Hematopoietic multipotent progenitor cell (in vitro differentiated cells): Measurements from ENCODE around the gene CMTM4. TPM values are rescaled to one million over a fixed set of nuclear protein-coding genes. Genes with fewer than 3 reads are reported as not detected.
"Not testable (repeated sequence)": the region's sequence is repeated elsewhere in the genome, so short reads cannot be mapped to it uniquely, and the experiment has no call there.

Experiments used
- DNase-seq, 3 donors: peaks; one replicate each; pipeline ENCODE4 v3.0.0-alpha.2; 2011 to 2015; ENCODE audit warnings: low read depth in 2 of 3, low spot score in 2 of 3
- total RNA-seq: library from RNA; depleted of rRNA; stranded (reverse); fragments of >200 nt; gene quantifications from one replicate; pipeline ENCODE4 v1.2.3, GENCODE V29; 2012

The CMTM4 gene
- total RNA-seq, 1 donor = 8.9 TPM

DNA sequence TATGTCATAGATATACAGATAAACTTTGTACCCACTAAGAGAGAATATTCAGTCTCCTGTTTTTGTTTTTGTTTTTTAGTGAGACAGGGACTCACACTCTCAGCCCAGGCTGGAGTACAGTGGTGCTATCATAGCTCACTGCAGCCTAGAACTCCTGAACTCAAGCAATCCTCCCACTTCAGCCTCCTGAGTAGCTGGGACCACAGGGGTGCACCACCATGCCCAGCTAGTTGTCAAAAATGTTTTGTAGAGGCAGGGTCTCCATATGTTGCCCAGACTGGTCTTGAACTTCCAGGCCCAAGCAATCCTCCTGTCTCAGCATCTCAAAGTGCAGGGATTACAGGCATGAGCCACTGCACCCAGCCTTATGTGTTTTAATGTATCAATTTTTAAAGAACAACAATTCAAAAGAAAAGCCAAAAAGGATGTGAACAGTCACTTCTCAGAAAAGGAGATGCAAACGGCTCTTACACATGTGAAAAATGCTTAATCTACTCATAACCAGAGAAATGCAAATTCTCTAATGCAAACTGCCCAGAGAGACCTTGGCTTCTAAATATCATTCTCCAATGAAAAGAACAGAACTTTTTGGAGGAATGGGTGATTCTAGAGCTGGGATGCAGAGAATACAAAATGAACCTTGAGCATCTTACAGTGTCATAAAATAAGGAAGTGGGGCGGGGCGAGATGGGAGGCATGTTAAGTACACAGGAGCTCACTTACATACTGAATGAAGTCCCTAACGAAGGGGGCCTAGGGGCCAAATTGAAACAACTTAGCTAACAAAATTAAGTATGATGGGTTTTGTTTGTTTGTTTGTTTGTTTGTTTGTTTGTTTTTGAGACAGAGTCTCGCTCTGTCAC is 99.3 kb downstream of the CMTM4 start:
- DNase-seq = no peak

- DNase-seq = not testable (repeated sequence)
Observed at GRCh38 chr16:66596559-66596958, 100.0 kb downstream of the CMTM4 start.

DNA sequence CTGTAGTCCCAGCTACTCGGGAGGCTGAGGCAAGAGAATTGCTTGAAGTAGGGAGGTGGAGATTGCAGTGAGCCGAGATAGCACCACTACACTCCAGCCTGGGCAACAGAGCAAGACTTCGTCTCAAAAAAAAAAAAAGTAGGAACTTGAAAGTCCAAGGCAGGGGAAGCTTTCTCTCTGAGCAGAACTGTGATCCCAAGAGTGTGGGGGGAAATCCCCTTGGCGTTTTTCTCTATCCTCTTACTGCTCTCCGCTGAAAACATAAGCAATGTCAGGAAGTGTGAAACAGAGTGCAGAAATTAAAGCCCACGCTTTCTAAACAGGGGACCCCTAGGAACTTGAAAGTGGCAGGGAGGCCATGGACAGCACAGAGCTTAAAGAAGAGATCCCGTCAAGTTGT is 101.8 kb downstream of the CMTM4 start:
- DNase-seq = no peak

- no peak for DNase-seq
Observed at GRCh38 chr16:66592814-66593213, 103.7 kb downstream of the CMTM4 start.

DNA sequence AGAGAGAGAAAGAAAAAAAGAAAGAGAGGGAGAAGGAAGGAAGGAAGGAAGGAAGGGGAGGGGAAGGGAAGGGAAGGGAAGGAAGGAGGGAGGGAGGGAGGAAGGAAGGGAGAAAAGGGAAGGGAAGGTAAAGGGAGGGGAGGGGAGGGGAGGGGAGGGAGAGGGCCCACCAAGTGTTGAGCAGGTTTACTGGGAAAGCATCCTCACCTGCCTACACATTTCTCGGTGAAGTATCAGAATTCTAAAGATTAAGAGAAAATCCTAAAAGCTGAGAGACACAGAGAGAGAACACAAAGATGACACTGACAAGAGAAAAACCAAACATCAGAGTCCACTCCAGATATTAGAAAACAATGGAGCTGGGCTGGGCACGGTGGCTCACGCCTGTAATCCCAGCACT is 104.3 kb downstream of the CMTM4 start:
- no peak for DNase-seq

GRCh38 chr16:66591018-66591417 is 105.5 kb downstream of the CMTM4 start:
- DNase-seq = no peak

DNA sequence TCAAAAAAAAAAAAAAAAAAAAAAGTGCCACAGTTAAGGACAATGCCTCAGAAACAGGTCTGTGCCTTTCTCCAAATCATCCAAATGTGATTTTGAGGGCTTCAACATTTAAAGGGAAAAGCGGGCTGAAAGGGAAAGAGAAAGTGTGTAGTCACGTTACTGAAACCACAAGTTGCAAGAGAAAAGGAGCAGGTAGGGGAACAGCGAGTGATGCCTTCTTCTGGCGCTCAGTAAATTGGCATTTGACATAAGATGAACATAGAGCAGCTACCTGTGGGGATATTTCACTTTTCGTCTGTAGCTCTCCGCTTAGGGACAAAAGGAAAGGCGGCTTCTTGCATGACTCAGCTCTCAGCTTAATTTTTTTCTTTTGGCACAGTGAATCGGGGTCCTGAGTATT is 106.2 kb downstream of the CMTM4 start:
- peak in 2 of 3 donors; percentile 57 to 68 for DNase-seq

DNA sequence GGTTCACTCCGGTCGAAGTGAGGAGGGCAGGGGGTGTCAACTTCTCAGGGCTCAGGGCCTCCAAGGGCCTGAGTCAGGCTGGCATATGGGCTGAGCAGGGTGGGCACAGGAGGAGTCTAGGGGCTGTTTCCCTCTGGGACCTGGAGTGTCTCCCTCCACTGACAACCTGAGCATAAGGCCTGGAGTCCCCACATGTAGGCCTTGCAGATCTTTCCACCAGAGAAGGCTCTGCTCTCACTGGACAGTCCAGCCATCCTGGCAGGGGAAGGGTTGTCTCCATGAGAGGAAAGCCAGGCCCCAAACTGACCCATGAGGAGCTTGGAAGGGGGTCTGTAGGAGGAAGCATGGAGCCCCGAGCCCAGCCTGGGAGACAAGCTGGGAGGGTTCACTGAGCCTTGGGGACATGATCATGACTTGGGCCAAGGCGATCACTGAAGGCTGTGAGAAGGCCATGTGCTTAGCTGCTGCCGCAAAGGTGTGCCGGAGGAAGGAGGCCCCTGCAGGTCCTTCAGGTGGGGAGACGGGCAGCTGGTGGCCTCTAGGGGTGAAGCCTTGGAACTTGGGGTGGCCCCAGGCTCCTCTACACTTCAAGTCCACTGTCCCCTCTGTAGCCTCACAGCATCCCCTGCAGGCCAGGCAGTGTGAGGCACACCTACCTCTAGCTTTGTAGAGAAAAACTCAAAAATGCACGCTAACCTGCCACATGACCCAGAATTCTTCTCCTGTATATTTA is 107.4 kb downstream of the CMTM4 start:
- peak in 2 of 3 donors; percentile 89 to 91 for DNase-seq

DNA sequence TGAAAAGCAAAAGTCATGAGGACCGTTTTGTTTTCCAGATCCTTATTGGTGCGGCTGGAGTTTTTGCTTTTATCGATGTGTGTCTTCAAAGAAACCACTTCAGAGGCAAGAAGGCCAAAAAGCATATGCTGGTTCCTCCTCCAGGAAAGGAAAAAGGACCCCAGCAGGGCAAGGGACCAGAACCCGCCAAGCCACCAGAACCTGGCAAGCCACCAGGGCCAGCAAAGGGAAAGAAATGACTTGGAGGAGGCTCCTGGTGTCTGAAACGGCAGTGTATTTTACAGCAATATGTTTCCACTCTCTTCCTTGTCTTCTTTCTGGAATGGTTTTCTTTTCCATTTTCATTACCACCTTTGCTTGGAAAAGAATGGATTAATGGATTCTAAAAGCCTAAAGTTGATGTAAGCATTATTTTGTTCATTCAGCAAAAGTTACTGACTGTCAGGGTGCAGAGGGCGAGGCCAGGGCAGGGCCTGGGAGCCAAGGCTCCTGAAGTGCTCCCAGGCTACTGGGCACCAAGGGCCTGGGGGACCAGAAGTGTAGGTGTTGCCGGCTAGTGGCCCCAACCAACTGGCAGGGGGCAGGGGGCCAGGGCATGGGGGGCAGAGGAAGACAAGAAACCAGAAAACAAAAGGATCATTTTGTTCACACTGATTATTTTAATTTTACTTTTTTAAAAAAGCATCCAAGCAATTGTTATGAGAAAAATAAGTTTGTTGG is 108.5 kb downstream of the CMTM4 start:
- DNase-seq = no peak

DNA sequence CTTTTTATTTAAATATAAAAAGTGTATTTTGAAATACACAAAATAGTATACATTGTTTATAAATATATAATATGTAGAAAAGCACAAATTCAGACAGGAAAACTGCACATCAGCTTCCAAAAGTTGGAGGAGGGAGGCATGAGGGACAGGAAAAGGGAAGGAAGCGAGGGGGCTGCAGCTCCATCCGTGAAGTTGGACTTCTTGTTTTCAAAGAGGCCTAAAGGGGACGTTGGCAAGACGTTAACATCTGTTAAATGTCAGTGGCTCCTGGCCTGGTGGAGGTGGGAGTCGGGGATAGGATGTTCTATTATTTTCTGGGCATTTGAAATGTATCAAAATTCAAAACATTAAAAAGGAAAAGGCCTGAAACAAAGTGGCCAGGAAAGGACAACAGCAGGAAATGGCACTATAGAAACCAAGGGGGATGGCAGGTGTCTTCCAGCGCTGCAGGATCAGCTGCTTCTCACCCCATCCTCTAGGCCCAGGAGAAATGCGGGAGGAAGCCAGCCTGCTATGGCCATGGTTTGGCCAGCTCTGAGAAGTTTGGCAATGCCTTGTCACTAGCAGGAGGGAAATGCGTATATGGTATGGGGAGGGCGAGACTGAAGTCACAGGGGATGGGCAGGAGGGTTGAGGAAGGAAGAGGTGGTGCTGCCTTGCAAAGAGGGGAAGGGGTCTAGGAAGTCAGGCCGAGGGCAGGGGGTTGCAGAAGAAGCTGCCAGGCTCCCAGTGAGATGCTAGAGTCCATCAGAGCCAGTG is 110.9 kb downstream of the CMTM4 start:
- DNase-seq = peak in 1 of 3 donors; percentile 48

DNA sequence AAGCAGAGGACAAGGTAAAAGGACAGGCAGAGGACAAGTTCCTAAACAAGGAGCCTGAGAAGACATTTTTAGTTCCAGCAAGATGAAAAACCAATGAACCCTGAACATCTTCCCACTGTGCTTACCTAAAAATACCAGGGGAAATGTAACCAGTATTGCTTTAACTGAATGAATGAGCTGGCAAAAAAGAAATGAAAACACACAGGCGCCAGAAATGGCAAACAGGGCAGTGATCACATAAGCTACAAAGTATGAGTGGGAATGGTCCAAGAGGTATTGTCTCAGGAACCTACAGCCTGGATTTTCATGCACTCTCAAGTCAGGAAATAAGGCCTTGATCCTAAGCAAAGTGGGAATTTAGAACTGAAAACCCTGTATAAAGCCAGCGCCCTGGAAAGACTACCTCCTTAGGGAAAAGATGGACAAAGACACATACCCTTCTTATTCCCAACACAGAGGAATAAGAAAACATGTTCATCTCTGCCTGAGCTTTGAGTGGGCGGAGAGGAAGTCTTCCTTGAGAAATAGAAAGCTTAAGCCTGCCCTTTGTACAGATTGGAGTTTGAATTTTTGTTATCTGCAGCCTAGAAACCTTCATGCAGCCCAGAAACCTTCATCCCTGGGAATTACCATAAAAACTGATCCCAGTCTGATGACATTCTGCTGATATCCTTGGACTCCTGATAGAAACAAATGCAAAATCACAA is 115.1 kb downstream of the CMTM4 start:
- no peak for DNase-seq

DNA sequence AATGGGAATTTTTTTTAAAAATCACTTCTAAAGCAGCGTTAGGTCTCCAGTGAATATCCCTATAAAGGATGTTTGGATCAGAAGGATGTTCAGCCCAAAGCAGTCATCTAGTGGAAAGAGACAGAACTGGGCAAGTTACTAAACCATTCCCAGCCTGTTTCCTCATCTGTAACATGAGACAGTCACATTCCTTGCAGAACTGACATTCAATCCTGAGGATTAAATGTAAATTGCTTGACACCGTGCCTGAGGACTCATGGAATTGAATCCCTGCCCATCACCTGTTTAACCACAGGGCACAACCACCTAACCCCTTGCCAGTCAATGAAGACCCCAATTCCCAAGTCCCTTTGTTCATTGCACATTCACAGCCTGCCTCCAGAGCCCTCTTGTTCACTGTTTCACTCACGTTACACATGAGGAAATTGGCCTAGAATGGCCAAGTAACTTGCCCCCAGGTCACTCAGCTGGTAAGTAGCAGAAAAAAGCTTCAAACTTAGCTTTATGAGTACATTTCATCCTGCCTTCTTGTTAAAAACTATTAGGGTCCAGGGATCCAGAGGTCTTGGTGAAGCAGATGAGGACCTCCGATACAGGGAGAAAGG is 115.8 kb downstream of the CMTM4 start:
- no peak for DNase-seq

DNA sequence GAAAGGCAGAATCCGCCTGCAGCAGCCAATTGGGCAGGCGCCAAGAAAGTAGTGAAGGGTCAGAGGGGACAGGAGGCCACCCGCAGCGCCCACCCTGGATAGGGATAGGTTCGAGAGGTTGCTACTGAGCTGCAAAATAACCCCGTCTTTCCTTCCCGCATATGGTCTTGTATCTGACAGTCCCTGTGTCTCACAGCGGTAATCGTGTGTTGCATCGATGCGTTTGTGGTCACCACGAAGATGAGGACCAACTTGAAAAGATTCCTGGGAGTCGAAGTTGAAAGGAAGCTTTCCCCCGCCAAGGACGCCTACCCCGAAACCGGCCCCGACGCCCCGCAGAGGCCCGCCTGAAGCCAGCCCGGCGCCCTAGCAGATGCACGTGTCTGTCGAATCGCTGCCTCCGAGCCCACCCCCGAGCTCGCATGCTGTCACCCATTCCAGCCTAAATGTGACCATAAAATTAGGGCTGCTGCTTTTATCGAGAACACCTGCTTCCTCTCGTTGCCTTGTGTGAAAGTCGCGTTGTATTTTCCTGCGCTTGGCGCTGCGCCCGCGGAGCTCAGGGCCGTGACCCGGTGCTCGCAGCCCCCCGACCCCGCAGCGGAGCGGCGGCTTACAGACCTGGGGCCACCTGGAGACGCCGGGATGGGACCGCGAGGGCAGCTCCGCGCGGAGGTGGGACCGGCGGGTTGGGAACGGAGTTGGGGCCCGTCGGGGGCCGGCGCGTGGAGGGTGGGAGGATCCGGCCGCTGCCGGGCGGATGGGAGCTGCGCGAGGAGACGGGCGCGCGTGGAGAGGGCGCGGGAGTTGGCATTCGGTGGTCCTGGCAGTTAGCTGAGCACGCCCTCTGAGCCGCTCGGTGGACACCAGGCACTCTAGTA is 117.7 kb downstream of the CMTM4 start, which contains the start of gene CMTM2:
Gene CMTM2, plus strand, starts transcription at position 813 of the 881 bp plus-strand sequence. CDS start 145 bp downstream, outside the sequence.
- peak in 2 of 3 donors; percentile 83 to 95 for DNase-seq

GRCh38 chr16:66576296-66576695 is 120.2 kb downstream of the CMTM4 start:
- no peak for DNase-seq

GRCh38 chr16:66575060-66575459 is 121.5 kb downstream of the CMTM4 start:
- DNase-seq = no peak

DNA sequence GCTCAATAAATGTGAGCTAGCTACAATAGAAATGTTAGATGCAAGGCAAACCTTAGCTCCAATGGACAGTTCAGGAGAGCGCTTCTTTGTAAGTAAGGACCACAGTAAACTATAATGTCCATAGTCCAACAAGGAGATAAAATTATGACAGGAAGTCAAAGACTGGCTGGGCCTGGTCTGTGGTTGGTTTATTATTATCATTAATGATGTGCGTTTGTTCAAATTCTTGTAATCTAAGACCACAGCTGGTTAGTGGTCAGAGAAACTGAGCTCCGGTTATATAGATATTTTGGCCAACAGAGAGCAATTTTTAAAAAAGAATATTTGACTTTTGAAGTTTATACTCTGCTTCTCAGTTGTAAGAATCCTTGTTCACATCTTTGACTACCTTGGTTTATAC is 122.0 kb downstream of the CMTM4 start:
- no peak for DNase-seq

GRCh38 chr16:66574081-66574480 is 122.5 kb downstream of the CMTM4 start:
- DNase-seq = no peak

- DNase-seq = no peak
Observed at GRCh38 chr16:66572356-66572755, 124.2 kb downstream of the CMTM4 start.
